H1 (cell line): ENCODE results near the gene LTBP1. TPM values are rescaled to one million over a fixed set of nuclear protein-coding genes. Genes with fewer than 3 reads are reported as not detected.

ENCODE experiments used
- BRCA1 ChIP-seq: IDR thresholded peaks from 2 replicates; pipeline ENCODE4 v1.6.1; 2012; ENCODE audit warnings: low read depth, low read length, improper control_type of control experiment
- CREB1 ChIP-seq: IDR thresholded peaks from 2 replicates; pipeline ENCODE4 v1.6.1; 2012; ENCODE audit warnings: inconsistent platforms
- MAFK ChIP-seq: IDR thresholded peaks from 2 replicates; pipeline ENCODE4 v1.6.1; 2012; ENCODE audit warnings: low read depth, mild to moderate bottlenecking, improper control_type of control experiment, low read length
- SRF ChIP-seq: IDR thresholded peaks from 2 replicates; pipeline ENCODE4 v1.6.1; 2011; ENCODE audit warnings: mild to moderate bottlenecking, low read depth, low read length, moderate library complexity
- SUZ12 ChIP-seq: fragments of 200-600 bp; sonication (generic); IDR thresholded peaks from 2 replicates; pipeline ENCODE4 v1.6.1; 2012; ENCODE audit warnings: mild to moderate bottlenecking, inconsistent platforms, low read length, moderate library complexity, mixed read lengths
- polyA plus RNA-seq, 7 experiments: library from polyadenylated mRNA; depleted of rRNA in 3 of 7; stranded (reverse) in 5 of 7; unstranded in 2 of 7; fragments of >200 nt in 5 of 7; fragments of 200-250 nt in 2 of 7; gene quantifications; 1 replicate in 5 of 7; 2 replicates in 1 of 7; 4 replicates in 1 of 7; pipeline versions ENCODE4 v1.2.1 to v1.2.3, GENCODE V29; 2011 to 2013; ENCODE audit warnings: missing spikeins in 2 of 7, mixed read lengths in 2 of 7
- total RNA-seq: library from RNA; stranded (reverse); fragmentation: NEBNext Ultra II Directional; extraction: Animal tissue kit (Norgen Biotek cat#: 25700); gene quantifications from 2 replicates; pipeline ENCODE4 v1.2.1, GENCODE V29; 2021

LTBP1 gene
- total and polyA plus RNA-seq, 2 of the 8 experiments (the other 6 are each of a cell fraction or from before 2014, with no cell fraction given): 15.4 to 24.7 TPM

GRCh38 chr2:33115728-33116127 is 169.0 kb downstream of the LTBP1 start (continued):
- no peak for TF ChIP-seq SUZ12
- no peak for TF ChIP-seq BRCA1
- no peak for TF ChIP-seq SRF
- no peak for TF ChIP-seq MAFK
- TF ChIP-seq CREB1: no peak
